BE2C (cell line): ENCODE data around the gene HHEX.

Experiments
- DNase-seq: peaks from one replicate; pipeline ENCODE4 v3.0.0-alpha.2; 2020
- H3K27me3 ChIP-seq: fragments of 250-450 bp; sonication (Bioruptor Pico); 2 replicates; pipeline ENCODE4 v1.5.1; 2020; ENCODE audit warnings: mild to moderate bottlenecking
- H3K36me3 ChIP-seq: fragments of 250-450 bp; sonication (Bioruptor Pico); 2 replicates; pipeline ENCODE4 v1.5.1; 2020; ENCODE audit warnings: mild to moderate bottlenecking
- H3K4me1 ChIP-seq: fragments of 250-450 bp; sonication (Bioruptor Pico); 2 replicates; pipeline ENCODE4 v1.5.1; 2020
- H3K4me3 ChIP-seq: 2 replicates; pipeline ENCODE4 v1.5.1; 2011; ENCODE audit warnings: low read depth, low read length
- H3K9me3 ChIP-seq: fragments of 250-450 bp; sonication (Bioruptor Pico); 2 replicates; pipeline ENCODE4 v1.5.1; 2020
- TF ChIP-seq, protein P1 (sequence below): IDR thresholded peaks from 2 replicates; pipeline ENCODE4 v1.5.1; 2012; ENCODE audit warnings: mild to moderate bottlenecking, low read depth, low read length

The HHEX gene

GRCh38 chr10:92702301-92702916 is 12.7 kb downstream of the HHEX start:
- no peak for DNase-seq
- Histone ChIP-seq H3K4me3 (no peak overlapping the region), H3K9me3 (no peaks in the 10 kb centered on the region), H3K4me1 (no peaks in the 10 kb centered on the region), H3K36me3 (no peaks in the 10 kb centered on the region), H3K27me3 (no peaks in the 10 kb centered on the region)
- TF ChIP-seq, protein P1, sequence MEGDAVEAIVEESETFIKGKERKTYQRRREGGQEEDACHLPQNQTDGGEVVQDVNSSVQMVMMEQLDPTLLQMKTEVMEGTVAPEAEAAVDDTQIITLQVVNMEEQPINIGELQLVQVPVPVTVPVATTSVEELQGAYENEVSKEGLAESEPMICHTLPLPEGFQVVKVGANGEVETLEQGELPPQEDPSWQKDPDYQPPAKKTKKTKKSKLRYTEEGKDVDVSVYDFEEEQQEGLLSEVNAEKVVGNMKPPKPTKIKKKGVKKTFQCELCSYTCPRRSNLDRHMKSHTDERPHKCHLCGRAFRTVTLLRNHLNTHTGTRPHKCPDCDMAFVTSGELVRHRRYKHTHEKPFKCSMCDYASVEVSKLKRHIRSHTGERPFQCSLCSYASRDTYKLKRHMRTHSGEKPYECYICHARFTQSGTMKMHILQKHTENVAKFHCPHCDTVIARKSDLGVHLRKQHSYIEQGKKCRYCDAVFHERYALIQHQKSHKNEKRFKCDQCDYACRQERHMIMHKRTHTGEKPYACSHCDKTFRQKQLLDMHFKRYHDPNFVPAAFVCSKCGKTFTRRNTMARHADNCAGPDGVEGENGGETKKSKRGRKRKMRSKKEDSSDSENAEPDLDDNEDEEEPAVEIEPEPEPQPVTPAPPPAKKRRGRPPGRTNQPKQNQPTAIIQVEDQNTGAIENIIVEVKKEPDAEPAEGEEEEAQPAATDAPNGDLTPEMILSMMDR: no peak

- no peak for DNase-seq
- TF ChIP-seq, protein P1: no peak
- H3K9me3 ChIP-seq: no peaks in the 10 kb centered on the region
- H3K4me1 ChIP-seq: no peaks in the 10 kb centered on the region
- H3K36me3 ChIP-seq: no peaks in the 10 kb centered on the region
- no peak overlapping the region for H3K4me3 ChIP-seq
- H3K27me3 ChIP-seq: no peaks in the 10 kb centered on the region
These were observed 22.5 kb downstream of the HHEX start for GRCh38 chr10:92712016-92712889.

DNA sequence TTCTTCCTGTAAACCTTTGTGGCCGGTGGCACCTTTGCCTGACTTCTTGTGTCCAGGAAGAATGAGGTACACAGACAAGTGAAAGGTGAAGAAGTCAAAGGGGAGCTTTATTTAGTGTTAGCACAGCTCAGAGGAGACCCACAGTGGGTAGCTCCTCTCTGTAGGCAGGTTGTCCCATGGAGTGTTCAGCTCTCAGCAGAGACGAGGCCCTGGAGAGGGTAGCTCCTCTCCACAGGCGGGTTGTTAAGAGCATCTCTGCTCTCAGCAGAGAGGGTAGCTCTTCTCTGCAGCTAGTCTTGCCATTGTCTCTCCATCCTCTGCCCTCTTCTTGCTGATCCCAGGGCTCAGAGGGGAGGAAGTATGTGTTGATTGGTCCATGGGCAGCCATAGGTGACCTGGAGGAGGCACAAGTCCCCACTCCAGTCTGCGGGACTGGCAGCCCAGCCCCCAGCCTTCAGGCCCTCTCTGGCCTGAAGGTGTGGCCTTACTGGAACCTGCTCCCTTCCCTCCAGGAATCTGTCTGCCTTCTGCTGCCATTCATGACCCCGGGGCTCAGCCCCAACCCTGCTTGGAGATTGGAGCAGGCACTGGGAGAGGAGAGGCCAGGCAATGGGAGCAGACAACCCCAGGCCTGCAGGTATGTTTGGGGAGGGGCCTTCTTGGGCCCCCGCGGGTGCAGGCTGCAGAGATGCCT is 24.5 kb downstream of the HHEX start:
- DNase-seq: no peak

DNA sequence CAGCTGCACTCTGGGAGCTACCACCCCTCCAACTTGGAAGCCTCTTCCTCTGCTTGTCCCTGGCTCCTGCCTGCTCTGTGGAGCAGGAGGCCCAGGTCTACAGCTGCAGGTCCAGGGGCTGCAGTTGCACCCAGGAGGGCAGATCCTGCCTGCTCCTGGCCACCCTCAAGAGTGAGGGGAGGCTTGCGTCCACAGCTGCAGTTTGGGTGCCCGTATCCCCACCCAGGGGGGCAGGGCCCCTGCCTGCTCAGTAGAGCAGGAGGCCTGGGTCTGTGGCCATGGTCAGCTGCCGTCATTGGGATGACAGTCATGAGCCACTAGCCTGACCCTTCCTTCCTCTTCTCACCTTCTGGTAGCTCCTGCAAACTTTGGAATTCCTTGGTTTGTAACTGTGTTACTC is 25.1 kb downstream of the HHEX start:
- TF ChIP-seq, protein P1: no peak
- Histone ChIP-seq H3K27me3 (no peaks in the 10 kb centered on the region), H3K9me3 (no peaks in the 10 kb centered on the region), H3K4me1 (peaks cover under 1% of the 10 kb centered on the region; the same call in 1 of the 2 replicates), H3K4me3 (no peak overlapping the region), H3K36me3 (no peaks in the 10 kb centered on the region)
- DNase-seq: no peak

More for the DNA sequence above, 24.5 kb downstream of the HHEX start:
- Histone ChIP-seq H3K27me3 (no peaks in the 10 kb centered on the region), H3K4me3 (no peak overlapping the region), H3K9me3 (no peaks in the 10 kb centered on the region), H3K4me1 (no peaks in the 10 kb centered on the region), H3K36me3 (no peaks in the 10 kb centered on the region)
- TF ChIP-seq, protein P1: no peak

GRCh38 chr10:92719991-92720830 is 30.5 kb downstream of the HHEX start:
- TF ChIP-seq, protein P1: no peak

More at GRCh38 chr10:92719991-92720830, 30.5 kb downstream of the HHEX start:
- Histone ChIP-seq H3K9me3 (no peaks in the 10 kb centered on the region), H3K27me3 (no peaks in the 10 kb centered on the region), H3K4me1 (peaks cover 8% of the 10 kb centered on the region; the same call in 1 of the 2 replicates), H3K36me3 (no peaks in the 10 kb centered on the region), H3K4me3 (no peak overlapping the region)
- no peak for DNase-seq
